Measurements from ENCODE around the gene PDZD4. TPM values are rescaled to one million over a fixed set of nuclear protein-coding genes. Genes with fewer than 3 reads are reported as not detected.

Gene PDZD4
- total and polyA plus RNA-seq, 2 donors: 6.6 to 28.0 TPM

GRCh38 chrX:153761863-153762262, 68.5 kb downstream of the PDZD4 start:
- no peaks in the 10 kb centered on the region for H3K36me3 ChIP-seq (ENCODE audit: insufficient read depth)
- no peak overlapping the region for H3K27ac ChIP-seq (ENCODE audit: low read depth)
- no peak overlapping the region for H3K4me3 ChIP-seq (ENCODE audit: low read depth, low read length)
- DNase-seq (ENCODE audit: extremely low spot score): no peak
- H3K4me1 ChIP-seq (ENCODE audit: insufficient read depth): no peaks in the 10 kb centered on the region
- WGBS: 87% methylated on average over 15 of the region's 15 CpGs

- H3K4me1 ChIP-seq (ENCODE audit: insufficient read depth): no peaks in the 10 kb centered on the region
- no peaks in the 10 kb centered on the region for H3K36me3 ChIP-seq (ENCODE audit: insufficient read depth)
- no peak overlapping the region for H3K27ac ChIP-seq (ENCODE audit: low read depth)
- no peak overlapping the region for H3K4me3 ChIP-seq (ENCODE audit: low read depth, low read length)
- no peak for DNase-seq (ENCODE audit: extremely low spot score)
- WGBS: 86% methylated on average over 1 of the region's 1 CpG
Observed at GRCh38 chrX:153755136-153755535, 75.2 kb downstream of the PDZD4 start.

Other genes with a start within 250 kb of the PDZD4 start
- gene CCNQ, start 231.4 kb downstream of the PDZD4 start, total RNA-seq: 11.8 TPM
- 33.1 TPM for gene CCNQ, start 231.4 kb downstream of the PDZD4 start, polyA plus RNA-seq
- gene DUSP9, start 183.3 kb downstream of the PDZD4 start, total RNA-seq: 0.63 TPM
- 1.2 TPM for gene DUSP9, start 183.3 kb downstream of the PDZD4 start, polyA plus RNA-seq
- gene PNCK, start 156.7 kb downstream of the PDZD4 start, total RNA-seq: 10.3 TPM
- 73.7 TPM for gene PNCK, start 156.7 kb downstream of the PDZD4 start, polyA plus RNA-seq
- gene SLC6A8, start 142.6 kb downstream of the PDZD4 start, total RNA-seq: 10.0 TPM
- gene SLC6A8, start 142.6 kb downstream of the PDZD4 start, polyA plus RNA-seq: 76.1 TPM
- 68.6 TPM for gene BCAP31, start 106.2 kb downstream of the PDZD4 start, total RNA-seq
- 239 TPM for gene BCAP31, start 106.2 kb downstream of the PDZD4 start, polyA plus RNA-seq
- gene ABCD1, start 105.7 kb downstream of the PDZD4 start, total RNA-seq: 5.2 TPM
- 19.0 TPM for gene ABCD1, start 105.7 kb downstream of the PDZD4 start, polyA plus RNA-seq
- 5.9 TPM for gene PLXNB3, start 66.3 kb downstream of the PDZD4 start, total RNA-seq
- 25.8 TPM for gene PLXNB3, start 66.3 kb downstream of the PDZD4 start, polyA plus RNA-seq
- 4.3 TPM for gene SRPK3, start 49.5 kb downstream of the PDZD4 start, total RNA-seq
- gene SRPK3, start 49.5 kb downstream of the PDZD4 start, polyA plus RNA-seq: 2.3 TPM
- gene IDH3G, start 36.2 kb downstream of the PDZD4 start, total RNA-seq: 21.0 TPM
- 67.4 TPM for gene IDH3G, start 36.2 kb downstream of the PDZD4 start, polyA plus RNA-seq
- gene SSR4, start 35.9 kb downstream of the PDZD4 start, total RNA-seq: 102 TPM
- gene SSR4, start 35.9 kb downstream of the PDZD4 start, polyA plus RNA-seq: 326 TPM
- gene L1CAM, start 55.6 kb upstream of the PDZD4 start, total RNA-seq: 5.6 TPM
- 12.7 TPM for gene L1CAM, start 55.6 kb upstream of the PDZD4 start, polyA plus RNA-seq
- gene AVPR2, start 74.1 kb upstream of the PDZD4 start, total RNA-seq: 0.53 TPM
- gene AVPR2, start 74.1 kb upstream of the PDZD4 start, polyA plus RNA-seq: 7.7 TPM
- 11.6 TPM for gene ARHGAP4, start 95.7 kb upstream of the PDZD4 start, total RNA-seq
- 28.4 TPM for gene ARHGAP4, start 95.7 kb upstream of the PDZD4 start, polyA plus RNA-seq
- 24.7 TPM for gene NAA10, start 104.5 kb upstream of the PDZD4 start, total RNA-seq
- 139 TPM for gene NAA10, start 104.5 kb upstream of the PDZD4 start, polyA plus RNA-seq
- 4.4 TPM for gene RENBP, start 114.1 kb upstream of the PDZD4 start, total RNA-seq
- gene RENBP, start 114.1 kb upstream of the PDZD4 start, polyA plus RNA-seq: 12.1 TPM
- gene HCFC1, start 141.3 kb upstream of the PDZD4 start, total RNA-seq: 15.4 TPM
- 35.2 TPM for gene HCFC1, start 141.3 kb upstream of the PDZD4 start, polyA plus RNA-seq
- 2.3 TPM for gene TMEM187, start 142.2 kb upstream of the PDZD4 start, total RNA-seq
- gene TMEM187, start 142.2 kb upstream of the PDZD4 start, polyA plus RNA-seq: 13.6 TPM
- 9.5 TPM for gene IRAK1, start 189.4 kb upstream of the PDZD4 start, total RNA-seq
- 67.2 TPM for gene IRAK1, start 189.4 kb upstream of the PDZD4 start, polyA plus RNA-seq